Right lobe of liver (tissue), 6 donors: ENCODE results near the gene SPESP1. TPM values are rescaled to one million over a fixed set of nuclear protein-coding genes. Genes with fewer than 3 reads are reported as not detected.

Experiments used
- ATAC-seq, 4 donors: fragments of 200-7000 bp; cut with Tn5 transposase; one replicate each; pipeline ENCODE4 v1.9.1; 2020; ENCODE audit warnings: mild to moderate bottlenecking in 4 of 4, moderate library complexity in 4 of 4
- DNase-seq, 3 donors: peaks; one replicate each; pipeline ENCODE4 v3.0.0-alpha.2; 2020
- H3K27ac ChIP-seq, 3 donors: fragments of 200-600 bp; one replicate each; pipeline ENCODE4 v1.8.0; 2022
- H3K27me3 ChIP-seq, 2 donors: fragments of 200-600 bp; one replicate each; pipeline ENCODE4 v1.8.0; 2022
- H3K36me3 ChIP-seq, 4 donors: fragments of 200-600 bp; sonication (generic) in 1 of 4; one replicate each; pipeline versions ENCODE4 v1.5.1 to v1.8.0; 2017 to 2022; ENCODE audit warnings: control low read depth in 1 of 4
- H3K4me1 ChIP-seq, 4 donors: fragments of 200-600 bp; sonication (generic) in 1 of 4; one replicate each; pipeline versions ENCODE4 v1.5.1 to v1.8.0; 2017 to 2022; ENCODE audit warnings: control low read depth in 1 of 4
- H3K4me3 ChIP-seq, 3 donors: fragments of 200-600 bp; one replicate each; pipeline ENCODE4 v1.8.0; 2022
- H3K9me3 ChIP-seq, 4 donors: fragments of 200-600 bp; sonication (generic) in 1 of 4; one replicate each; pipeline versions ENCODE4 v1.5.1 to v1.8.0; 2017 to 2022; ENCODE audit warnings: control low read depth in 1 of 4
- POLR2A ChIP-seq: fragments of 450-650 bp; IDR thresholded peaks from one replicate; pipeline ENCODE4 v1.6.1; 2017; ENCODE audit warnings: antibody characterized with exemption, mild to moderate bottlenecking
- WGBS: methylation state at CpG from one replicate; pipeline ENCODE4 v1.1.6; 2018; ENCODE audit warnings: low coverage, low lambda C conversion rate; ENCODE audit not compliant: insufficient coverage; ENCODE audit errors: missing lambda C conversion rate; 5-methylcytosine and 5-hydroxymethylcytosine counted together
- intact Hi-C, 2 donors: fragments of 100-400 bp; cut with DNase I; formaldehyde crosslinking; loops; one replicate each; pipeline versions ENCODE4 v1.11.2 to v1.14.1; 2022
- total RNA-seq, 6 experiments: library from RNA; depleted of rRNA in 2 of 6; stranded (reverse); fragments of >200 nt in 2 of 6; fragmentation: NEBNext Ultra II Directional in 3 of 6; extraction: Animal tissue kit (Norgen Biotek cat#: 25700) in 3 of 6; gene quantifications; one replicate each; pipeline versions ENCODE4 v1.1.0 to v1.2.4, GENCODE V29; 2016 to 2023
- TF ChIP-seq, protein P1 (sequence below), 4 donors: fragments of 200-600 bp in 3 of 4; fragments of 450-650 bp in 1 of 4; IDR thresholded peaks; one replicate each; pipeline versions ENCODE4 v1.5.1 to v1.8.0; 2016 to 2022; ENCODE audit warnings: antibody characterized with exemption in 4 of 4, mild to moderate bottlenecking in 2 of 4
- donor health status: DM: no; HTN: yes; CAD: no.
- donor health status: DM: no; HTN: no; CAD: no.
- donor health status: DM: no; HTN: no; CAD: no.
- donor health status: DM: no; HTN: yes; CAD: no.
- donor health status: DM: no; HTN: yes; CAD: no.

Gene SPESP1
- total RNA-seq, 6 experiments from 2014 or later: 0.26 to 2.8 (median 1.4) TPM

DNA sequence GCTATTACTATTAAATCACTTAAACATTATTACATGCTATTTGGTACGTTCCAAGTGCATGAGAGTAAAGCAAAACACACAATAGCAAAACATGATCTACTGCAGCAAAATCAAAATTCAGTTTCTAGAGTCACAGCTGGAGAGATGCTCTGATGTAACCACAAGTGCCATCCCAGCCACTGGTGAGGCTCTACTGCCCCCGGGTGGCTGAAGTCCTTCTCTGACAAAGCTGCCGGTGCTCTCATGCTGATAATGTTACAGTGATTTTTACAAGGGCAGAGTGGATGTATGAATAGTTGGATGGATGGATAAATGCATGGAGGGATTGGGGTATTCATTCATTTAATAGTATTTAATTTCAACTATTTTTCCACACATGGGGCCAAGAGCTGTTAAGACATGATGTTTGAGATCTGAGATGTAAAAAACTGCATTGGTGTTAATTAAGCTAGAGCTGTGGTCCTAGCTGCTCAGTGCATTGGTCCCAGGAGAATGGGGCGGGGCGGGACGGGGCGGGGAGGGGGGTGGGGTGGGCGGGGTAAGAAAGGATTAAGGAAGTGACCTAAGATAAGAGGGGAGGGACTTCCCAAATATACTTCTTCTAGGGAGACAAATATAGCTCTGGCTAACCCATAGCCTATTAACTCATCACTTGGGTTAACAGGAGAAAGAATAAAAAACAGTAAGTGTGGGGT, 5.3 kb upstream of the SPESP1 start:
- no peaks in the 10 kb centered on the region for H3K36me3 ChIP-seq
- DNase-seq (peak; percentile 69 to 72 (median 71)), ATAC-seq (peak; percentile 84 to 93 (median 92))
- no peaks in the 10 kb centered on the region for H3K27me3 ChIP-seq
- no peaks in the 10 kb centered on the region for H3K4me1 ChIP-seq
- no peak overlapping the region for H3K4me3 ChIP-seq
- intact Hi-C loops: no loop called here
- H3K9me3 ChIP-seq: no peaks in the 10 kb centered on the region
- no peak overlapping the region for H3K27ac ChIP-seq
- TF ChIP-seq, protein P1, sequence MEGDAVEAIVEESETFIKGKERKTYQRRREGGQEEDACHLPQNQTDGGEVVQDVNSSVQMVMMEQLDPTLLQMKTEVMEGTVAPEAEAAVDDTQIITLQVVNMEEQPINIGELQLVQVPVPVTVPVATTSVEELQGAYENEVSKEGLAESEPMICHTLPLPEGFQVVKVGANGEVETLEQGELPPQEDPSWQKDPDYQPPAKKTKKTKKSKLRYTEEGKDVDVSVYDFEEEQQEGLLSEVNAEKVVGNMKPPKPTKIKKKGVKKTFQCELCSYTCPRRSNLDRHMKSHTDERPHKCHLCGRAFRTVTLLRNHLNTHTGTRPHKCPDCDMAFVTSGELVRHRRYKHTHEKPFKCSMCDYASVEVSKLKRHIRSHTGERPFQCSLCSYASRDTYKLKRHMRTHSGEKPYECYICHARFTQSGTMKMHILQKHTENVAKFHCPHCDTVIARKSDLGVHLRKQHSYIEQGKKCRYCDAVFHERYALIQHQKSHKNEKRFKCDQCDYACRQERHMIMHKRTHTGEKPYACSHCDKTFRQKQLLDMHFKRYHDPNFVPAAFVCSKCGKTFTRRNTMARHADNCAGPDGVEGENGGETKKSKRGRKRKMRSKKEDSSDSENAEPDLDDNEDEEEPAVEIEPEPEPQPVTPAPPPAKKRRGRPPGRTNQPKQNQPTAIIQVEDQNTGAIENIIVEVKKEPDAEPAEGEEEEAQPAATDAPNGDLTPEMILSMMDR (IDR thresholded peaks at IDR 0.05): peak; percentile 67 to 88 (median 84)
- TF ChIP-seq POLR2A: no peak
- 2% methylated on average over 8 of the region's 8 CpGs for WGBS

DNA sequence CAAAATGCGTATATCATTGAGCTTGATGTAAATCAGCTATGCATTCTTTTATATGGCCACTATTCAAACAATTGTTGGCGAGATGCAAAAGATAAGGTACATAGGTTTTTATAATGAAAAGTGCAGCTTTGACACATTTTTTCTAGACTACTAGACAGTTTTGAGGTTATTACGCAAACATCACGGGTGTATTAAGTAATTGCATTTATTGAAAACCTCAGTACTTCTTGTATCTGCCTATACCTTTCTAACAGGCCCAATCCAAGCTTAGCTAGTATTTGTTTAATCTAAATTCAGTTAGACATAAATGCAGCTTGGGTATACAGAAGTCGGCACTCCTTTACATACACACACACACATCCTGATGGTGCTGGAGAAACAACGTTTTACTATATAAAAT, 2.7 kb downstream of the SPESP1 start:
- intact Hi-C loops: no loop called here

DNA sequence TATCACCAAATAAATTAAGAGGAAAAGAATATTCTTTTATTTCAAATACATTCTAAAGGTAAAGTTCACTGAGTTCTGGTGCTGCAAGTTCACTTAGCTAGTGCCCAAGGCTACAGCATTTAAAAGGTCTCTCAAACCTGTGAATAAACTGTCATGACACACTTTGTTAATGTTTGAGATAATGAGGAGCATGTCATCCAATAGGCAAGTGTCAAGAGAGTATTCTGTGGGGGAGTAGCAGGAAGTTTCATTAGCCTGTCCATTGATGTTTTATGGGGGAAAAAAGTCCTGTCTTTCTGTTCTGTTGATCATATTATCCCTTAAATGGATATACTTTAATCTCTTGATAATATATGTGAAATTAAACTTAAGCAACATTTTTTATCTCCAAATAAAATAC, 4.0 kb downstream of the SPESP1 start:
- H3K9me3 ChIP-seq: no peaks in the 10 kb centered on the region
- no peak overlapping the region for H3K4me3 ChIP-seq
- no peaks in the 10 kb centered on the region for H3K27me3 ChIP-seq
- DNase-seq: no peak
- no peaks in the 10 kb centered on the region for H3K4me1 ChIP-seq
- ATAC-seq: no peak
- intact Hi-C loops: no loop called here
- TF ChIP-seq POLR2A: no peak
- TF ChIP-seq, protein P1 (IDR thresholded peaks at IDR 0.05): no peak
- no peak overlapping the region for H3K27ac ChIP-seq
- no peaks in the 10 kb centered on the region for H3K36me3 ChIP-seq

More for the DNA sequence above, 2.7 kb downstream of the SPESP1 start:
- H3K4me3 ChIP-seq: no peak overlapping the region
- no peaks in the 10 kb centered on the region for H3K27me3 ChIP-seq
- H3K27ac ChIP-seq: no peak overlapping the region
- no peaks in the 10 kb centered on the region for H3K4me1 ChIP-seq
- ATAC-seq (no peak), DNase-seq (no peak)
- WGBS: 75% methylated on average over 6 of the region's 6 CpGs
- no peaks in the 10 kb centered on the region for H3K9me3 ChIP-seq
- no peaks in the 10 kb centered on the region for H3K36me3 ChIP-seq
- no peak for TF ChIP-seq POLR2A
- TF ChIP-seq, protein P1 (IDR thresholded peaks at IDR 0.05): no peak

DNA sequence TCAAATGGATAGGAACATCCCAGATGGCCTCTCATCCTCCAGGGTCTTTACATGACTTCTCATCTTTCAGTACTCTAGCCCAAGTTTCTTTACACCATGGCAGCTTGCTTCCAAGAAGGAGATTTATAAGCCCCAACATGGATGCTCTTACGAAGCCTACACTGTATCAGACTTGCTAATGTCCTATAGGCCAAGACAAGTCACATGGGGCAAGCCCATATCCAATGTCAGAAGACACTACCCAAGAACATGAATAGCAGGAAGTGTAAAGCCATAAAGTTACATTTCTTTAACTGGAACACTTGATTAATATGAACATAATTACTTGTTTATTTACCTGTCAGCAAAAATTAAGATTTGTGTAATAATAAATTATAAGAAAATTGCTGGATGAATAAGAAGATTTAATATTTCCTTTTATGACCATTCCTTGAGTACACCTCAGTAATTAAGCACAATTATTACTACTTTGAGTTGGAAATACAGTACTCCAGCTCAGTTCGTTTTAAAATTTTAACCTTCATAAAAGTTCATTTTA, 5.1 kb downstream of the SPESP1 start:
- no peaks in the 10 kb centered on the region for H3K4me1 ChIP-seq

More for the DNA sequence above, 5.1 kb downstream of the SPESP1 start:
- no peak for TF ChIP-seq POLR2A
- TF ChIP-seq, protein P1 (IDR thresholded peaks at IDR 0.05): no peak
- H3K4me3 ChIP-seq: no peak overlapping the region
- 43% methylated on average over 2 of the region's 2 CpGs for WGBS
- ATAC-seq: no peak
- no peaks in the 10 kb centered on the region for H3K27me3 ChIP-seq
- intact Hi-C loops: no loop called here
- H3K36me3 ChIP-seq: no peaks in the 10 kb centered on the region
- no peak for DNase-seq
- H3K27ac ChIP-seq: no peak overlapping the region
- no peaks in the 10 kb centered on the region for H3K9me3 ChIP-seq
